GM18520 (cell line): ENCODE data around the gene ZCCHC24.
"Not testable (repeated sequence)": the region's sequence is repeated elsewhere in the genome, so short reads cannot be mapped to it uniquely, and the experiment has no call there.

ENCODE experiments used
- ATAC-seq: cut with Tn5 transposase; IDR thresholded peaks from one replicate; pipeline ENCODE4 v1.9.1; 2021; ENCODE audit not compliant: unreplicated experiment

ZCCHC24 gene

GRCh38 chr10:79447249-79447648 lies 1.8 kb upstream of the ZCCHC24 start:
- not testable (repeated sequence) for ATAC-seq

DNA sequence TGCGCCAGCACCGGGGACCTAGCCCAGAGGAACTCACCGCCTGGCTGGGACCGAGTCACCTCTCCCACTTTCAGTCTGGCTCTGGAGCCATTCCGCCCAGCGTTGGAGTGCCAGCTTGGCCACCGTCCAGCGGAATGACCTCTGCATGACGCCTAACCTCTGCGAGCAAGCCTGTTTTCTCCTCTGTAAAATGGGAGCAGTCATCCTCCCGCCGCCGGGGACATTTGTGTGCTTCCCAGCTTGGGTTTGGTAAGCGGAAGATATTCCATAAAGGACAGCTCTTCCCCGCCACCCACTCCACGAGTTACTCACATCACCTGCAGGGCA lies 1.3 kb upstream of the ZCCHC24 start:
- ATAC-seq, result no peak

- no peak for ATAC-seq
Observed at GRCh38 chr10:79445977-79446757, 743 bp upstream of the ZCCHC24 start.

DNA sequence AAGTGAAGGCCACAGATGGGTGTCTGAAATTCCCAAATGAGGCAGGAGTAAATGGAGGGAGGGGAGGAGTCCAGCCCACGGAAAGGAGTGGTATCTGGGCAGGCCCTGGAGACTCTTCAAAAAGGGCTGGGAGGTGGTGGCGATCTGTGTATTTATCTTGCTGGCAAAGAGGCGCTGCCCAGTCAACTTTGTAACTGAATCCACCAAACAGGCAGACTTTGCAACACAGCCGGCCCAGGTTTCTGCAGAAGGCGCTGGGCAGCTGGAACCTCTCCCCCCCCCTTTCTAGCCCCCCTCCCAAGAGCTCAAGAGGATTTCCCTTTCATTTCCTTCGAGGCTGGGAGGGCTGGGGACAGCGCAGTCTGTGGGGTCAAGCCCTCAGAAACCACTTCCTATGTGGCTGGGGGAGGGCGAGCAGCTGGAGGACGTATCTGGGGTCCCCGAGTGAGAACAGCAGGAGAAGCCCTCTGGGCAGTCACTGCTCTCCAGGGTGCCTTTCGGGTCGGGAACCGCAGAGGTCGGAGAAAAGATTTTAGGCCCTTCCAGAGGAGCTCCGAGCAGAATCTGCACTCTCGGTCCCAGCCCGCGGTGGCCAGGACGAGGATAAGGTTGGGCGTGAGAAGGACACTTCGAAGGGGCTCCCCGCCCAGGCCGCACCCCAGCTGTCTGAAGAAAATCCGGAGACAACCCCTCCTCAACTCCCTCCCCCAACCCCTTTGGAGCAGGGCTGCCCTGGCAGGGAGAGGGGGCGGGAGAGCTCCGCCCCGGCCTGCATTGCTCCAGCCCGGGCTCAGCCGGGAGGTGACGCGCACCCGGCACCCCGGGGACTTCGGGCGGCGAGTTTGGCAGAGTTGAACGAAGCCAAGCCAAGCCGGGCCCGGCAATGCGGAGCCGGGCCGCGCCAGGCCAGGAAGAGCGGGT lies 965 bp downstream of the ZCCHC24 start:
- ATAC-seq, result no peak

GRCh38 chr10:79443338-79444198 lies 1.9 kb downstream of the ZCCHC24 start:
- ATAC-seq, result no peak

- no peak for ATAC-seq
Observed at GRCh38 chr10:79442171-79443040, 3.0 kb downstream of the ZCCHC24 start.

DNA sequence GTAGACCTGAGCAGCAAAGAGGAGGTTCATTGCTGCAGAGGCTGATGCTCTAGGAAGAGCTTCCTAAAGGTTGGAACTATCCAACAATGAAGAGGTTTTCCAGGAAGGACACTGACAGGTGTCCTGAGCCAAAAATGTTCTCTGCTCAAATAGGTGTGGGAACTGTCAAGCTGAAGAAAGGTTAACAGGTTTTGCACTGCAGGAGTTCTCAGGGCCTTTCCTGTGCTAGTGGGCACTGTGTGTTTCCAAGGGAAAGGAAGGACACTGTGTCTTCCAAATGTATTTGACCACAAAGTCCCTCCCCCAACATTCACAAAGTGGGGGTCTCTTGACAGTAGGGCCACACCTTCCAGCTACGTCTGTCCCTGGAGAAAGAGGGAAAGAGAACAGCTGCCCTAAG lies 4.0 kb downstream of the ZCCHC24 start:
- no peak for ATAC-seq

GRCh38 chr10:79440281-79440680 lies 5.1 kb downstream of the ZCCHC24 start:
- ATAC-seq, result no peak

DNA sequence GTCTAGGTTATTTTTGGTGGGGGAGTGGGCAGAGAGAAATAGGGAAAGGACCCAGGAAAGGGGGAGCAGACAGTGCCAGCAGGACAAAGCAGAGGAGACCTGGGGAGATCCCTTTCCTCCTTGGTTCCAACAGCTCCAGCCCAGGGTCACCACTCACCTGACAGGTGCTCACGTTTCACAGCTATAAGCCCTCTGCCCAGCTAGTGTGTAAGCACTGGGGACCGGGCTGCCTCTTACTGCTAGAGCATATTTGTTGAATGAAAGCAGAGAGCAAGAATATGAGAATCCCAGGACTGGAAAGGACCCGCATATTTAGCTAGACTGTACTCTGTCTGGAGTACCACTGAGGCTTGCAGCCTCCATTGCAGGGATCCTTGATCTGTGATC lies 6.7 kb downstream of the ZCCHC24 start:
- ATAC-seq, result no peak

DNA sequence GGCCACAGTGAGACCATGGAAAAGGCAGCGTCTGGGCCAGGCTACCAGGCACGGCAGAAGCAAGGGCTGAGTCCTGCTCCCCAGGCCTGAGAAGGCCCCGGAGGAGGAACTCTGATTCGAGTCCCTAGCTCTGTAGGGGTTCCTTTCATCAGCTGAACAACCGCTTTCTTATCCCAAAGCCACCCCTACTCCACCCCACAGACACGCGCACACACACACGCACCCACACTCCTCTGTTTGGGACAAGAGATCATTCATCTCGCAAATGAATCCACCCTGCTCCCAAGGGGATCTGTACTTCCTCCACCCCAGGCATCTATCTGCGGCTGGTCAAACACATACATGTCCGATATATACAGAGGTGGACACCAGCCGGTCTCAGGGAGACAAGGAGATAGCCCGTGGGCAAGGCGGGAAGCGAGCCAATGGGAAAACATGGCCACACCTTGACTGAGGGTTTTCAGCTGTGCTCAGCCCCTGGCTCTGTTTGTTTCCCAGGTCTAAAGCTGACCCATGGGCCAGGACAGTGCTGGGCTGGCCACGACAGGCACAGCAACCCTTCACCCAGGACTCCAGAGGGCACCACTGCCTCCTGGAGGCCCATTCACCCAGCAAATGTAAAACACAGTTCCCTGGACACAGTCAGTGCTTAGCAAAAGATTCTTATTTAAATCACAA lies 7.3 kb downstream of the ZCCHC24 start:
- no peak for ATAC-seq

DNA sequence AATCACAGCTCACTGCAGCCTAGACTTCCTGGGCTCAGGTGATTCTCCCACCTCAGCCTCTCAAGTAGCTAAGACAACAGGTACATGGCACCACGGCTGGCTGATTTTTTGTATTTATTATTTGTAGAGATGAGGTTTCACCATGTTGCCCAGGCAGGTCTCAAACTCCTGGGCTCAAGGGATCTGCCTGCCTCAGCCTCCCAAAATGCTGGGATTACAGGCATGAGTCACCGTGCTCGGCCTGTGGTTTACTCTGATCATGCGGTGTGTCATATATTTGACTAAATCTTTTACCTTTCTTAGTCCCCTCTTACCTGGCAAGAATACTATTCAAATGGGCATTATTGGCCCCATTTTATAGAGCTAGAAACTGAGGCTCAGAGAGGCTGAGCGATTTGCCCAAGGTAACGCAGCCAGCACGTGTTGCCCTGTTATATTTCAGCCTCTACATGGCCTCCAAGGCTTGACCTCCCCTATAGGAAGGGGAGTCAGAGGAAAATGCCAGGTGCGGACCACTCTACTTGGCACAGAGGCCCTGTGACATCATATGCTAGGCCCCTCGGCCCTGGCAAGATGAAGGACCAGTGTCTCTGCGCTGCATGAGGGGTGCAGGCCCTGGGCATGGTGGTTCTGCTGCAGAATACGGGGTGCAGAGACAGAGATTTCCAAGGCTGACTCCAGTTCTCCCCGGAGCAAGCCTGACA lies 8.2 kb downstream of the ZCCHC24 start:
- no peak for ATAC-seq

DNA sequence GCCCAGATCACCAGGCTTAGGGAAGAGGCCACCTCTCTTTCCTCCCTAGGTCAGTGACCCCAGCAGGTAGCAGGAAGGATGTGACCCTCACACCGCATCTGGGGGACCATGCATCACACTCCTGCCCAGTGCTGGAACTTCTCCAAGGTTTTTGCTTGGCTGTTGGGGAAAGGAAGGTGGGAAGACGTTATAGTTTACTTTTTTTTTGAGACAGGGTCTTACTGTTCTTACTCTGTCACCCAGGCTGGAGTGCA lies 8.6 kb downstream of the ZCCHC24 start:
- no peak for ATAC-seq

- no peak for ATAC-seq
Observed at GRCh38 chr10:79436066-79436849, 9.2 kb downstream of the ZCCHC24 start.

DNA sequence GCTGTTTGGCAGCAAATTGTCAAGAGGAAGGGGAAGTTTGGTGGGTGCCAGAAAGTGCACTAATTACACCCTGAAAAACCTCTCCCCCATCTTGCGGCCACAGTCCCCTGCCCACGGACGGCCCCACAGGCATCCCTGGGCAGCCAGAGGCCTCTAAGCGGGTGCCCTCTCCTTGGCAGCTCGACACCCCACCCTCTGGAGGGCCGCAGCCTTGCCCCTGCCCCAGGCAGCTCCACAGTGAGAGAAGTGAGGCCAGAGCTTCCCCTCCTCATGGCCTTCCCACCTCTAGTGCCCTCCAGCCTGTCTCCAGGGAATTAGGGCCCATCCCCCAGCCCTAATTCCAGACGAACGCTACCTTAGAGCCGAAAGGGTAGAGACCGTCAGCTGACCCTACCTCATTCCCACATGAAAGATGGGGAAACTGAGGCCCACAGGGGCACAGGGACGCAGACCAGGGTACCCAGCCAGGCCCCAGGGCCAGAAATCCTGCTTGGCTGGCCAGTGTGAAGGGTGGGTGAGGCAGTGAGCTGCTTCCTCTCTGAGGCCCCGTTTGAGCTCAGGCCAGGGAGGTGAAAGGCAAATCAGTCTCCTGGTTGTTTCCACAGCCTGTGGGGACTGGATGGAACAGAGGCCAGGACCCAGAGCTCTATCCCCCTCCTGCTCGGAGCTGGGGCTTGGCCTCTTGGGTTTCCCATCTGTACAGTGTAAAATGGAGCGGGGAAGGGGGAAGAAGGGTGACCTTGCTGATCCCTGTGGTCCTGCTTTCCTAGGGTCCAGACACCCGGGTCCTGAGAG lies 10.0 kb downstream of the ZCCHC24 start:
- ATAC-seq, result no peak

GRCh38 chr10:79434821-79435251 lies 10.6 kb downstream of the ZCCHC24 start:
- no peak for ATAC-seq

GRCh38 chr10:79434223-79434687 lies 11.2 kb downstream of the ZCCHC24 start:
- ATAC-seq, result no peak

- ATAC-seq, result no peak
Observed at GRCh38 chr10:79433324-79434222, 11.9 kb downstream of the ZCCHC24 start.
